GM23338 (cell line): ENCODE measurements around the gene EYS. TPM values are rescaled to one million over a fixed set of nuclear protein-coding genes. Genes with fewer than 3 reads are reported as not detected.

Source experiments
- ATAC-seq: fragments of 200-7000 bp; cut with Tn5 transposase; 3 replicates; pipeline ENCODE4 v1.9.1; 2020
- DNase-seq: peaks from one replicate; pipeline ENCODE4 v3.0.0-alpha.2; 2015; ENCODE audit warnings: low spot score
- H2AFZ ChIP-seq: fragments of 200-600 bp; sonication (generic); 2 replicates; pipeline ENCODE4 v1.8.0; 2016; ENCODE audit warnings: antibody characterized with exemption, mild to moderate bottlenecking, moderate library complexity
- H3F3A ChIP-seq: fragments of 200-600 bp; sonication (generic); replicated peaks from 2 replicates; pipeline ENCODE4 v1.8.0; 2017; ENCODE audit warnings: antibody characterized with exemption, mixed run types, low read depth
- H3K27ac ChIP-seq: fragments of 200-600 bp; sonication (generic); 2 replicates; pipeline ENCODE4 v1.6.1; 2016; ENCODE audit warnings: low read depth
- H3K27me3 ChIP-seq: fragments of 200-600 bp; sonication (generic); 2 replicates; pipeline ENCODE4 v1.8.0; 2016; ENCODE audit warnings: mild to moderate bottlenecking, mixed run types, moderate library complexity; ENCODE audit not compliant: insufficient read depth
- H3K36me3 ChIP-seq: fragments of 200-600 bp; sonication (generic); 2 replicates; pipeline ENCODE4 v1.8.0; 2016; ENCODE audit warnings: mild to moderate bottlenecking; ENCODE audit not compliant: insufficient read depth
- H3K4me1 ChIP-seq: fragments of 200-600 bp; sonication (generic); 2 replicates; pipeline ENCODE4 v1.8.0; 2016; ENCODE audit warnings: mild to moderate bottlenecking, moderate library complexity; ENCODE audit not compliant: insufficient read depth
- H3K4me2 ChIP-seq: fragments of 200-600 bp; sonication (generic); 2 replicates; pipeline ENCODE4 v1.7.1; 2017; ENCODE audit warnings: mixed run types
- H3K4me3 ChIP-seq: fragments of 200-600 bp; sonication (generic); 2 replicates; pipeline ENCODE4 v1.6.1; 2016; ENCODE audit warnings: mixed run types
- H3K79me2 ChIP-seq: fragments of 200-600 bp; sonication (generic); replicated peaks from 2 replicates; pipeline ENCODE4 v1.8.0; 2017; ENCODE audit warnings: mild to moderate bottlenecking; ENCODE audit not compliant: insufficient read depth
- H3K9me2 ChIP-seq: fragments of 200-600 bp; sonication (generic); 2 replicates; pipeline ENCODE4 v1.8.0; 2017; ENCODE audit not compliant: insufficient read depth
- H4K20me1 ChIP-seq: fragments of 200-600 bp; sonication (generic); replicated peaks from 2 replicates; pipeline ENCODE4 v1.8.0; 2017; ENCODE audit warnings: mild to moderate bottlenecking; ENCODE audit not compliant: insufficient read depth
- H3K27ac Mint-ChIP-seq: 2 replicates; pipeline ENCODE4 v1.8.0; 2020; ENCODE audit warnings: inconsistent platforms, mild to moderate bottlenecking, moderate library complexity, mixed read lengths
- H3K27me3 Mint-ChIP-seq: 3 replicates; pipeline ENCODE4 v1.8.0; 2022; ENCODE audit warnings: low read depth, mild to moderate bottlenecking, moderate library complexity, mixed read lengths, inconsistent platforms; ENCODE audit not compliant: insufficient read depth, poor library complexity
- H3K36me3 Mint-ChIP-seq: 3 replicates; pipeline ENCODE4 v1.8.0; 2021; ENCODE audit warnings: low read depth, mild to moderate bottlenecking, inconsistent platforms, moderate library complexity, mixed read lengths
- H3K4me1 Mint-ChIP-seq: 3 replicates; pipeline ENCODE4 v1.8.0; 2020; ENCODE audit warnings: mild to moderate bottlenecking, inconsistent platforms, mixed read lengths
- H3K4me3 Mint-ChIP-seq: 3 replicates; pipeline ENCODE4 v1.8.0; 2021; ENCODE audit warnings: moderate library complexity, mild to moderate bottlenecking, inconsistent platforms, mixed read lengths
- H3K9me3 Mint-ChIP-seq: 3 replicates; pipeline ENCODE4 v1.8.0; 2020; ENCODE audit warnings: moderate library complexity, mild to moderate bottlenecking, inconsistent platforms, mixed read lengths
- EZH2 ChIP-seq: fragments of 200-600 bp; sonication (generic); IDR thresholded peaks from one replicate; pipeline ENCODE4 v1.8.0; 2017; ENCODE audit warnings: antibody characterized with exemption, mild to moderate bottlenecking, low read depth; ENCODE audit not compliant: unreplicated experiment
- EZH2phosphoT487 ChIP-seq: fragments of 200-600 bp; sonication (generic); IDR thresholded peaks from one replicate; pipeline ENCODE4 v1.8.1; 2018; ENCODE audit warnings: antibody characterized with exemption; ENCODE audit not compliant: unreplicated experiment
- JUNB ChIP-seq: IDR thresholded peaks from one replicate; pipeline ENCODE4 v1.6.1; 2016; ENCODE audit warnings: antibody characterized with exemption; ENCODE audit not compliant: unreplicated experiment
- NANOG ChIP-seq: IDR thresholded peaks from 2 replicates; pipeline ENCODE4 v1.6.1; 2016; ENCODE audit warnings: antibody characterized with exemption, borderline replicate concordance
- POLR2AphosphoS5 ChIP-seq: IDR thresholded peaks from 2 replicates; pipeline ENCODE4 v1.6.1; 2016; ENCODE audit warnings: antibody characterized with exemption, low read depth
- STAT1 ChIP-seq: IDR thresholded peaks from one replicate; pipeline ENCODE4 v1.6.1; 2016; ENCODE audit warnings: antibody characterized with exemption; ENCODE audit not compliant: unreplicated experiment
- ZNF114 ChIP-seq: fragments of 250-450 bp; sonication (Bioruptor Pico); IDR thresholded peaks from 2 replicates; pipeline ENCODE4 v1.5.0; 2020; ENCODE audit warnings: mild to moderate bottlenecking, moderate library complexity
- ZNF331 ChIP-seq: fragments of 250-450 bp; sonication (Bioruptor Pico); IDR thresholded peaks from 2 replicates; pipeline ENCODE4 v1.5.0; 2020; ENCODE audit warnings: low read depth, mild to moderate bottlenecking, moderate library complexity
- polyA plus RNA-seq: library from polyadenylated mRNA; unstranded; fragments of >200 nt; fragmentation: Nextera tagmentation; extraction: Ambion mirVana; gene quantifications from 2 replicates; pipeline ENCODE4 v1.2.1, GENCODE V29; 2016
- total RNA-seq: library from RNA; depleted of rRNA; stranded (reverse); fragments of >200 nt; shearing (Covaris generic); gene quantifications from 2 replicates; pipeline ENCODE4 v1.2.3, GENCODE V29; 2014
- TF ChIP-seq, protein P1 (sequence below): fragments of 250-450 bp; sonication (Bioruptor Pico); IDR thresholded peaks from 2 replicates; pipeline ENCODE4 v1.5.0; 2020; ENCODE audit warnings: mild to moderate bottlenecking, moderate library complexity
- TF ChIP-seq, protein P2 (sequence below): IDR thresholded peaks from 2 replicates; pipeline ENCODE4 v1.6.1; 2016; ENCODE audit warnings: antibody characterized with exemption
- TF ChIP-seq, protein P3 (sequence below): IDR thresholded peaks from one replicate; pipeline ENCODE4 v1.6.1; 2018; ENCODE audit warnings: antibody characterized with exemption; ENCODE audit not compliant: unreplicated experiment
- TF ChIP-seq, protein P4 (sequence below), 2 experiments: fragments of 200-600 bp in 1 of 2; sonication (generic) in 1 of 2; conservative IDR thresholded peaks; 2 replicates each; pipeline versions ENCODE4 v1.5.1 to v1.6.1; 2016 to 2017; ENCODE audit warnings: antibody characterized with exemption in 2 of 2, low read depth in 2 of 2, mild to moderate bottlenecking in 2 of 2, moderate library complexity in 1 of 2

Gene EYS
- total and polyA plus RNA-seq, 2 experiments from 2014 or later = 0.38 to 0.52 TPM

DNA sequence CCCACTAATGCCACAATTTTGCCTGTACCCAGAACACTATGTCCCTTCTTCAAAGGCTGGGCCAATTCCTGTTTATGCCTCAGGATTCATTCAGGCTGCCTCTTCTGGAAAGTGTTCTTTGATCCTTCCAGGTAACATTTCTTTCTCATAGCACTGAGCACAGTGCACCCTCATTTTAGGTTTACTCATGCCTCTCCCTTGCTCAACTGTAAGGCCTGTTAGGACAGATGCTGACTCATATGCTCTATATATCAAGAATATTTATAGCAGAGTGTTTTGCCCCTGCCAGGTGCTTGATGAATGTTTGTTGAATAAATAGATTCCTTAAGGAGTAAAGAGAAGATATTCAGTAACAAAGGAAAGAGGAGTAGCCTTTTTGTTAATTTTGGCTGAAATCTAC is 1807.5 kb downstream of the EYS start (continued):
- TF ChIP-seq, protein P1, sequence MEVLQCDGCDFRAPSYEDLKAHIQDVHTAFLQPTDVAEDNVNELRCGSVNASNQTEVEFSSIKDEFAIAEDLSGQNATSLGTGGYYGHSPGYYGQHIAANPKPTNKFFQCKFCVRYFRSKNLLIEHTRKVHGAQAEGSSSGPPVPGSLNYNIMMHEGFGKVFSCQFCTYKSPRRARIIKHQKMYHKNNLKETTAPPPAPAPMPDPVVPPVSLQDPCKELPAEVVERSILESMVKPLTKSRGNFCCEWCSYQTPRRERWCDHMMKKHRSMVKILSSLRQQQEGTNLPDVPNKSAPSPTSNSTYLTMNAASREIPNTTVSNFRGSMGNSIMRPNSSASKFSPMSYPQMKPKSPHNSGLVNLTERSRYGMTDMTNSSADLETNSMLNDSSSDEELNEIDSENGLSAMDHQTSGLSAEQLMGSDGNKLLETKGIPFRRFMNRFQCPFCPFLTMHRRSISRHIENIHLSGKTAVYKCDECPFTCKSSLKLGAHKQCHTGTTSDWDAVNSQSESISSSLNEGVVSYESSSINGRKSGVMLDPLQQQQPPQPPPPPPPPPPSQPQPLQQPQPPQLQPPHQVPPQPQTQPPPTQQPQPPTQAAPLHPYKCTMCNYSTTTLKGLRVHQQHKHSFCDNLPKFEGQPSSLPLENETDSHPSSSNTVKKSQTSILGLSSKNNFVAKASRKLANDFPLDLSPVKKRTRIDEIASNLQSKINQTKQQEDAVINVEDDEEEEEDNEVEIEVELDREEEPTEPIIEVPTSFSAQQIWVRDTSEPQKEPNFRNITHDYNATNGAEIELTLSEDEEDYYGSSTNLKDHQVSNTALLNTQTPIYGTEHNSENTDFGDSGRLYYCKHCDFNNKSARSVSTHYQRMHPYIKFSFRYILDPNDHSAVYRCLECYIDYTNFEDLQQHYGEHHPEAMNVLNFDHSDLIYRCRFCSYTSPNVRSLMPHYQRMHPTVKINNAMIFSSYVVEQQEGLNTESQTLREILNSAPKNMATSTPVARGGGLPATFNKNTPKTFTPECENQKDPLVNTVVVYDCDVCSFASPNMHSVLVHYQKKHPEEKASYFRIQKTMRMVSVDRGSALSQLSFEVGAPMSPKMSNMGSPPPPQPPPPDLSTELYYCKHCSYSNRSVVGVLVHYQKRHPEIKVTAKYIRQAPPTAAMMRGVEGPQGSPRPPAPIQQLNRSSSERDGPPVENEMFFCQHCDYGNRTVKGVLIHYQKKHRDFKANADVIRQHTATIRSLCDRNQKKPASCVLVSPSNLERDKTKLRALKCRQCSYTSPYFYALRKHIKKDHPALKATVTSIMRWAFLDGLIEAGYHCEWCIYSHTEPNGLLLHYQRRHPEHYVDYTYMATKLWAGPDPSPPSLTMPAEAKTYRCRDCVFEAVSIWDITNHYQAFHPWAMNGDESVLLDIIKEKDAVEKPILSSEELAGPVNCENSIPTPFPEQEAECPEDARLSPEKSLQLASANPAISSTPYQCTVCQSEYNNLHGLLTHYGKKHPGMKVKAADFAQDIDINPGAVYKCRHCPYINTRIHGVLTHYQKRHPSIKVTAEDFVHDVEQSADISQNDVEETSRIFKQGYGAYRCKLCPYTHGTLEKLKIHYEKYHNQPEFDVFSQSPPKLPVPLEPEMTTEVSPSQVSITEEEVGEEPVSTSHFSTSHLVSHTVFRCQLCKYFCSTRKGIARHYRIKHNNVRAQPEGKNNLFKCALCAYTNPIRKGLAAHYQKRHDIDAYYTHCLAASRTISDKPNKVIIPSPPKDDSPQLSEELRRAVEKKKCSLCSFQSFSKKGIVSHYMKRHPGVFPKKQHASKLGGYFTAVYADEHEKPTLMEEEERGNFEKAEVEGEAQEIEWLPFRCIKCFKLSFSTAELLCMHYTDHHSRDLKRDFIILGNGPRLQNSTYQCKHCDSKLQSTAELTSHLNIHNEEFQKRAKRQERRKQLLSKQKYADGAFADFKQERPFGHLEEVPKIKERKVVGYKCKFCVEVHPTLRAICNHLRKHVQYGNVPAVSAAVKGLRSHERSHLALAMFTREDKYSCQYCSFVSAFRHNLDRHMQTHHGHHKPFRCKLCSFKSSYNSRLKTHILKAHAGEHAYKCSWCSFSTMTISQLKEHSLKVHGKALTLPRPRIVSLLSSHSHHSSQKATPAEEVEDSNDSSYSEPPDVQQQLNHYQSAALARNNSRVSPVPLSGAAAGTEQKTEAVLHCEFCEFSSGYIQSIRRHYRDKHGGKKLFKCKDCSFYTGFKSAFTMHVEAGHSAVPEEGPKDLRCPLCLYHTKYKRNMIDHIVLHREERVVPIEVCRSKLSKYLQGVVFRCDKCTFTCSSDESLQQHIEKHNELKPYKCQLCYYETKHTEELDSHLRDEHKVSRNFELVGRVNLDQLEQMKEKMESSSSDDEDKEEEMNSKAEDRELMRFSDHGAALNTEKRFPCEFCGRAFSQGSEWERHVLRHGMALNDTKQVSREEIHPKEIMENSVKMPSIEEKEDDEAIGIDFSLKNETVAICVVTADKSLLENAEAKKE (CRISPR knock-in tag) = no peak
- no peak for TF ChIP-seq EZH2phosphoT487
- TF ChIP-seq, protein P2, sequence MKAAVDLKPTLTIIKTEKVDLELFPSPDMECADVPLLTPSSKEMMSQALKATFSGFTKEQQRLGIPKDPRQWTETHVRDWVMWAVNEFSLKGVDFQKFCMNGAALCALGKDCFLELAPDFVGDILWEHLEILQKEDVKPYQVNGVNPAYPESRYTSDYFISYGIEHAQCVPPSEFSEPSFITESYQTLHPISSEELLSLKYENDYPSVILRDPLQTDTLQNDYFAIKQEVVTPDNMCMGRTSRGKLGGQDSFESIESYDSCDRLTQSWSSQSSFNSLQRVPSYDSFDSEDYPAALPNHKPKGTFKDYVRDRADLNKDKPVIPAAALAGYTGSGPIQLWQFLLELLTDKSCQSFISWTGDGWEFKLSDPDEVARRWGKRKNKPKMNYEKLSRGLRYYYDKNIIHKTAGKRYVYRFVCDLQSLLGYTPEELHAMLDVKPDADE = no peak

DNA sequence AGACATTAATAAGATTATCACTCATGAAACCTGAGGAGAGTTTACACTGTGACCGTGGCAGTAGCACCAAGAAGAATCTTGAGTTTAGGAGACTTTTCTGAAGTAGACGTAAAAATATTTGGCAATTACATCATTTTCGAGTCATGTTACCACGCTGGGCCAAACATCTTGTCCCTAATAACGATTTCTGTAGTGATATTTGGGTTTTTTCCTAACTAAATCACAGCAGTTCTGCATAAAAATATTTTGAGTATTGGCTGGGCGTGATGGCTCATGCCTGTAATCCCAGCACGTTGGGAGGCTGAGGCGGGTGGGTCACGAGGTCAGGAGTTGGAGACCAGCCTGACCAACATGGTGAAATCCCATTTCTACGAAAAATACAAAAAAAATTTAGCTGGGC is 1809.1 kb downstream of the EYS start:
- no peak for ATAC-seq
- no peaks in the 10 kb centered on the region for H3K4me1 Mint-ChIP-seq
- Histone ChIP-seq H3K4me3 (no peak overlapping the region), H3K27me3 (no peaks in the 10 kb centered on the region), H4K20me1 (no peaks in the 10 kb centered on the region), H3K4me2 (no peak overlapping the region), H3K4me1 (no peaks in the 10 kb centered on the region), H3K27ac (no peak overlapping the region), H3F3A (no peaks in the 10 kb centered on the region), H3K9me2 (no peaks in the 10 kb centered on the region), H3K79me2 (no peaks in the 10 kb centered on the region), H3K36me3 (no peaks in the 10 kb centered on the region), H2AFZ (no peak overlapping the region)
- H3K27ac Mint-ChIP-seq = no peak overlapping the region
- no peaks in the 10 kb centered on the region for H3K9me3 Mint-ChIP-seq
- DNase-seq = no peak
- H3K36me3 Mint-ChIP-seq = no peaks in the 10 kb centered on the region
- no peak overlapping the region for H3K4me3 Mint-ChIP-seq
- no peaks in the 10 kb centered on the region for H3K27me3 Mint-ChIP-seq
- no peak for TF ChIP-seq ZNF331 (CRISPR knock-in tag)
- no peak for TF ChIP-seq STAT1
- TF ChIP-seq POLR2AphosphoS5 = no peak
- no peak for TF ChIP-seq ZNF114
- no peak for TF ChIP-seq EZH2
- TF ChIP-seq EZH2phosphoT487 = no peak
- TF ChIP-seq NANOG = no peak
- TF ChIP-seq, protein P3, sequence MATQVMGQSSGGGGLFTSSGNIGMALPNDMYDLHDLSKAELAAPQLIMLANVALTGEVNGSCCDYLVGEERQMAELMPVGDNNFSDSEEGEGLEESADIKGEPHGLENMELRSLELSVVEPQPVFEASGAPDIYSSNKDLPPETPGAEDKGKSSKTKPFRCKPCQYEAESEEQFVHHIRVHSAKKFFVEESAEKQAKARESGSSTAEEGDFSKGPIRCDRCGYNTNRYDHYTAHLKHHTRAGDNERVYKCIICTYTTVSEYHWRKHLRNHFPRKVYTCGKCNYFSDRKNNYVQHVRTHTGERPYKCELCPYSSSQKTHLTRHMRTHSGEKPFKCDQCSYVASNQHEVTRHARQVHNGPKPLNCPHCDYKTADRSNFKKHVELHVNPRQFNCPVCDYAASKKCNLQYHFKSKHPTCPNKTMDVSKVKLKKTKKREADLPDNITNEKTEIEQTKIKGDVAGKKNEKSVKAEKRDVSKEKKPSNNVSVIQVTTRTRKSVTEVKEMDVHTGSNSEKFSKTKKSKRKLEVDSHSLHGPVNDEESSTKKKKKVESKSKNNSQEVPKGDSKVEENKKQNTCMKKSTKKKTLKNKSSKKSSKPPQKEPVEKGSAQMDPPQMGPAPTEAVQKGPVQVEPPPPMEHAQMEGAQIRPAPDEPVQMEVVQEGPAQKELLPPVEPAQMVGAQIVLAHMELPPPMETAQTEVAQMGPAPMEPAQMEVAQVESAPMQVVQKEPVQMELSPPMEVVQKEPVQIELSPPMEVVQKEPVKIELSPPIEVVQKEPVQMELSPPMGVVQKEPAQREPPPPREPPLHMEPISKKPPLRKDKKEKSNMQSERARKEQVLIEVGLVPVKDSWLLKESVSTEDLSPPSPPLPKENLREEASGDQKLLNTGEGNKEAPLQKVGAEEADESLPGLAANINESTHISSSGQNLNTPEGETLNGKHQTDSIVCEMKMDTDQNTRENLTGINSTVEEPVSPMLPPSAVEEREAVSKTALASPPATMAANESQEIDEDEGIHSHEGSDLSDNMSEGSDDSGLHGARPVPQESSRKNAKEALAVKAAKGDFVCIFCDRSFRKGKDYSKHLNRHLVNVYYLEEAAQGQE = no peak
- no peak for TF ChIP-seq JUNB
- TF ChIP-seq, protein P4, sequence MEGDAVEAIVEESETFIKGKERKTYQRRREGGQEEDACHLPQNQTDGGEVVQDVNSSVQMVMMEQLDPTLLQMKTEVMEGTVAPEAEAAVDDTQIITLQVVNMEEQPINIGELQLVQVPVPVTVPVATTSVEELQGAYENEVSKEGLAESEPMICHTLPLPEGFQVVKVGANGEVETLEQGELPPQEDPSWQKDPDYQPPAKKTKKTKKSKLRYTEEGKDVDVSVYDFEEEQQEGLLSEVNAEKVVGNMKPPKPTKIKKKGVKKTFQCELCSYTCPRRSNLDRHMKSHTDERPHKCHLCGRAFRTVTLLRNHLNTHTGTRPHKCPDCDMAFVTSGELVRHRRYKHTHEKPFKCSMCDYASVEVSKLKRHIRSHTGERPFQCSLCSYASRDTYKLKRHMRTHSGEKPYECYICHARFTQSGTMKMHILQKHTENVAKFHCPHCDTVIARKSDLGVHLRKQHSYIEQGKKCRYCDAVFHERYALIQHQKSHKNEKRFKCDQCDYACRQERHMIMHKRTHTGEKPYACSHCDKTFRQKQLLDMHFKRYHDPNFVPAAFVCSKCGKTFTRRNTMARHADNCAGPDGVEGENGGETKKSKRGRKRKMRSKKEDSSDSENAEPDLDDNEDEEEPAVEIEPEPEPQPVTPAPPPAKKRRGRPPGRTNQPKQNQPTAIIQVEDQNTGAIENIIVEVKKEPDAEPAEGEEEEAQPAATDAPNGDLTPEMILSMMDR (conservative IDR thresholded peaks at IDR 0.05; ENCODE audit: low read depth in 2 of 2) = no peak
- TF ChIP-seq, protein P2 = no peak
